MCF 10A (cell line): ENCODE data around the gene LGR4. TPM values are rescaled to one million over a fixed set of nuclear protein-coding genes. Genes with fewer than 3 reads are reported as not detected.

ENCODE experiments used
- BruUV-seq: library from RNA; stranded (reverse); fragments of 400-500 nt; replicated peaks from 2 replicates; lab custom pipeline; 2021; lab: Mats Ljungman, UMichigan
- CTCF ChIA-PET: fragments of 300-600 bp; sonication (Branson Sonifier 250); formaldehyde crosslinking; extraction: SDS; loops from one replicate; lab custom pipeline; 2021; ENCODE audit warnings: antibody characterized with exemption, inconsistent platforms; lab: Yijun Ruan, JAX
- POLR2A ChIA-PET: fragments of 300-600, 350-650 bp; sonication (Branson Sonifier 250); formaldehyde crosslinking; extraction: SDS; loops from one replicate; lab custom pipeline; 2020; ENCODE audit warnings: antibody characterized with exemption, inconsistent platforms; lab: Yijun Ruan, JAX
- DNase-seq: peaks from one replicate; pipeline ENCODE4 v3.0.0-alpha.2; 2018; ENCODE audit not compliant: unreplicated experiment
- H3K27ac Mint-ChIP-seq: one replicate; pipeline ENCODE4 v1.8.0; 2022; ENCODE audit warnings: mild to moderate bottlenecking, low read depth, mixed read lengths; ENCODE audit not compliant: unreplicated experiment
- H3K27me3 Mint-ChIP-seq: one replicate; pipeline ENCODE4 v1.8.0; 2022; ENCODE audit warnings: mixed read lengths; ENCODE audit not compliant: insufficient read depth, unreplicated experiment
- H3K36me3 Mint-ChIP-seq: one replicate; pipeline ENCODE4 v1.8.0; 2022; ENCODE audit warnings: mild to moderate bottlenecking, moderate library complexity, mixed read lengths; ENCODE audit not compliant: insufficient read depth, unreplicated experiment
- H3K4me1 Mint-ChIP-seq: one replicate; pipeline ENCODE4 v1.8.0; 2022; ENCODE audit warnings: mixed read lengths; ENCODE audit not compliant: insufficient read depth, unreplicated experiment
- H3K4me3 Mint-ChIP-seq: one replicate; pipeline ENCODE4 v1.8.0; 2022; ENCODE audit warnings: mild to moderate bottlenecking, moderate library complexity, mixed read lengths; ENCODE audit not compliant: unreplicated experiment
- H3K9me3 Mint-ChIP-seq: one replicate; pipeline ENCODE4 v1.8.0; 2022; ENCODE audit warnings: mixed read lengths; ENCODE audit not compliant: unreplicated experiment
- intact Hi-C: fragments of 100-400 bp; cut with micrococcal nuclease; formaldehyde crosslinking; loops from 2 replicates; pipeline ENCODE4 v1.14.1; 2022
- total RNA-seq: library from RNA; stranded (reverse); gene quantifications from 2 replicates; pipeline ENCODE4 v1.2.3, GENCODE V29; 2022
- TF ChIP-seq, protein P1 (sequence below): fragments of 200-600 bp; IDR thresholded peaks from one replicate; pipeline ENCODE4 v1.8.0; 2022; ENCODE audit warnings: antibody characterized with exemption, mild to moderate bottlenecking; ENCODE audit not compliant: unreplicated experiment

Gene LGR4
- total RNA-seq, 1 experiment from 2014 or later, result 14.2 TPM

DNA sequence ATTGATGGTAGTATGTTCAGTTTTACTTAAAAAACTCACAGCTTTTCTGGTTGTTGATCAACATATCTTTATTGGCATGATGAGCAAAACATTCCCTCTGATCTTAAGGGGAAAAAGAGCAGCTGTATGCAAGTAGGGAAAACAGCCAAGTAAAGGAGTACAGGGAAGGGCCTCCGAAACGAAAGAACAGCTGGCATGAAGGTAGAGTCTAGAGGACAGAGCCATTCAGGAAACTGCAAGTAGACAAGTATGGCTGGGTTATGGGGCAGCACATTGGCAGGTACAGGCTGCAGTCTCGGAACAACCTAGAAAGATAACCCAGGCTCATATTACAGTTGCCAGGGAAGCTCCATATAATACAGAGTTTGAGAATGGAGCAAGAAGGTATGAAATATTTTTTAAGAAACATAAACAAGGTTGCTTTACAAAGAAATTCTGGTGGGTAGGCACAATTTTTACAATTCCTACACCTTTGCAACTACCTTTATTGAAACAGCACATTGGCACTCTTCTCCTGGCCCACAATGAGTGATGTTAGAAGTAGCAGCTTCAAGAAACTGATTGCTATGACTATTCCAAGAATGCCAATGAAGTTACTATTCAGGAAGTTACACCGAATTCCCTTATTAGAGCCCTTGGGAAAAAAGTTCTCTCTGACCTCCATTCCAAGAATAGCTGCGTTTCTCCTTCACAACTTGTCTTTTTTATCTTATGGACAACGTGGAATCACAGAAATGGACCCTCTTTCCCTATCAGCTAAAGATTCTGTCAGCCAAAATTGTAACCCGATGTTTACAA, 45.2 kb downstream of the LGR4 start:
- H3K4me1 Mint-ChIP-seq, result peaks cover 29% of the 10 kb centered on the region
- no peaks in the 10 kb centered on the region for H3K36me3 Mint-ChIP-seq
- no peak overlapping the region for H3K4me3 Mint-ChIP-seq
- POLR2A ChIA-PET, result interaction anchor here (0.6 to 8.9 kb wide), 9 partner anchors 18 to 54 kb away, joined by 3 to 92 read pairs (median 7); partner anchors contain the start of gene LGR4
- H3K9me3 Mint-ChIP-seq, result no peaks in the 10 kb centered on the region
- CTCF ChIA-PET, result interaction anchor here (0.7 to 1.6 kb wide), 6 partner anchors 17 to 591 kb away, joined by 3 to 6 read pairs (median 4); partner anchors contain the start of gene LGR4
- TF ChIP-seq, protein P1, sequence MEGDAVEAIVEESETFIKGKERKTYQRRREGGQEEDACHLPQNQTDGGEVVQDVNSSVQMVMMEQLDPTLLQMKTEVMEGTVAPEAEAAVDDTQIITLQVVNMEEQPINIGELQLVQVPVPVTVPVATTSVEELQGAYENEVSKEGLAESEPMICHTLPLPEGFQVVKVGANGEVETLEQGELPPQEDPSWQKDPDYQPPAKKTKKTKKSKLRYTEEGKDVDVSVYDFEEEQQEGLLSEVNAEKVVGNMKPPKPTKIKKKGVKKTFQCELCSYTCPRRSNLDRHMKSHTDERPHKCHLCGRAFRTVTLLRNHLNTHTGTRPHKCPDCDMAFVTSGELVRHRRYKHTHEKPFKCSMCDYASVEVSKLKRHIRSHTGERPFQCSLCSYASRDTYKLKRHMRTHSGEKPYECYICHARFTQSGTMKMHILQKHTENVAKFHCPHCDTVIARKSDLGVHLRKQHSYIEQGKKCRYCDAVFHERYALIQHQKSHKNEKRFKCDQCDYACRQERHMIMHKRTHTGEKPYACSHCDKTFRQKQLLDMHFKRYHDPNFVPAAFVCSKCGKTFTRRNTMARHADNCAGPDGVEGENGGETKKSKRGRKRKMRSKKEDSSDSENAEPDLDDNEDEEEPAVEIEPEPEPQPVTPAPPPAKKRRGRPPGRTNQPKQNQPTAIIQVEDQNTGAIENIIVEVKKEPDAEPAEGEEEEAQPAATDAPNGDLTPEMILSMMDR, result no peak
- no TSS peak for BruUV-seq
- no peaks in the 10 kb centered on the region for H3K27me3 Mint-ChIP-seq
- peak overlapping the region; percentile 82 for H3K27ac Mint-ChIP-seq
- intact Hi-C loops, result loop anchor here (2.0 kb wide), 1 partner anchor 41 kb away; no protein-coding TSS in a partner anchor
- DNase-seq, result no peak

DNA sequence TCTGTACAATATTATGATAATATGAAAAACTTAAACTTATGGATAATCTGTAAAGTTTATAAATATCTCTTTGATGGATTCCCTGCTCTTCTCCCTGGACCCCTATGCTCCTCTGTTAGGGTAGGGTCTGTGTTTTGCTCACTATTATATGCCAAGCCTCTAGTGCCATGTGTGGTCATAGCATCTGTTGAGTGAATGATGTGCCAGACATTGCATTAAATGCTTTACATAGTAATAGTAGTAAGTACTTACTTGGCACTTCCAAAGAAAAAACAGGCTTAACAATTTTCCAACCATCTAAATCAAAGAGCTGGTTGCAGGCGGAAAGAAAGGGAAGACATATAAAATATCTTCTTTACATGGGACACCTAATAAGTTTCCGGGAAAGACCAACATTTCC, 46.8 kb downstream of the LGR4 start:
- BruUV-seq, result no TSS peak
- Mint-ChIP-seq H3K36me3 (no peaks in the 10 kb centered on the region), H3K27ac (no peak overlapping the region), H3K4me3 (no peak overlapping the region), H3K4me1 (peaks cover 37% of the 10 kb centered on the region), H3K9me3 (no peaks in the 10 kb centered on the region), H3K27me3 (no peaks in the 10 kb centered on the region)
- ChIA-PET CTCF (interaction anchor here (0.6 to 1.3 kb wide), 3 partner anchors 18 to 74 kb away, joined by 3 to 4 read pairs (median 4); no protein-coding TSS in a partner anchor), POLR2A (interaction anchor here (2.3 to 8.9 kb wide), 3 partner anchors 19 to 39 kb away, joined by 7 to 92 read pairs (median 9); no protein-coding TSS in a partner anchor)
- no peak for DNase-seq
- intact Hi-C loops, result loop anchor here (2.0 kb wide), 1 partner anchor 43 kb away; no protein-coding TSS in a partner anchor
- TF ChIP-seq, protein P1, result no peak

DNA sequence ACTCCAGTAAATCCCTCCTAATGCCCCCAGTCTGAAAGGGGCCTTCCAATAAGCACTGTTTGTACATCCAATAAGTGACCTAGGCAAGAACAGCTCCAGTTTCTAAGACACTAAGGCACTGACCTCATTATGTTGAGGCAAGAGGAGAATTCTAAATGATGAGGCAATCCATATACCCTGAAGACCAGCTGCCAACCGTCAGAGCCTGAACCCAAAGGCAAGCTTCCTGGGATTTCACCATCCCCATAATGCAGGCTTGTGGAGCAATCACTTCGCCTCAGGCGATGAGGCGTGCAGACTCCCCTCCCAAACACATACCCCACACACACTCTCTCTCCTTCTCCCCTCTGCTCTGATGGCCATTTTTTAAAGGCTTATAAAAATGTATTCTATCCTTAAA, 49.5 kb downstream of the LGR4 start:
- H3K27me3 Mint-ChIP-seq, result no peaks in the 10 kb centered on the region
- TF ChIP-seq, protein P1, result no peak
- no peak overlapping the region for H3K4me3 Mint-ChIP-seq
- H3K9me3 Mint-ChIP-seq, result no peaks in the 10 kb centered on the region
- POLR2A ChIA-PET, result interaction anchor here (0.7 to 8.9 kb wide), 17 partner anchors 10 to 339 kb away, joined by 3 to 92 read pairs (median 5); partner anchors contain the start of genes CCDC34 and LGR4
- intact Hi-C loops, result no loop called here
- CTCF ChIA-PET, result interaction anchor here (1.0 kb wide), 1 partner anchor 27 kb away, joined by 3 read pairs; no protein-coding TSS in a partner anchor
- H3K27ac Mint-ChIP-seq, result peak overlapping the region; percentile 68
- no TSS peak for BruUV-seq
- peak; percentile 87 for DNase-seq
- no peaks in the 10 kb centered on the region for H3K36me3 Mint-ChIP-seq
- peaks cover 51% of the 10 kb centered on the region for H3K4me1 Mint-ChIP-seq
